ENCODE results near the gene SSU72. TPM values are rescaled to one million over a fixed set of nuclear protein-coding genes. Genes with fewer than 3 reads are reported as not detected.
A peak's percentile ranks its signal among the peaks of the same experiment; 100 is the strongest.

Gene SSU72
- total and polyA plus RNA-seq, 2 donors (not counting 3 experiments of a cell fraction or from before 2014, with no cell fraction given), result 85.9 to 129 TPM

DNA sequence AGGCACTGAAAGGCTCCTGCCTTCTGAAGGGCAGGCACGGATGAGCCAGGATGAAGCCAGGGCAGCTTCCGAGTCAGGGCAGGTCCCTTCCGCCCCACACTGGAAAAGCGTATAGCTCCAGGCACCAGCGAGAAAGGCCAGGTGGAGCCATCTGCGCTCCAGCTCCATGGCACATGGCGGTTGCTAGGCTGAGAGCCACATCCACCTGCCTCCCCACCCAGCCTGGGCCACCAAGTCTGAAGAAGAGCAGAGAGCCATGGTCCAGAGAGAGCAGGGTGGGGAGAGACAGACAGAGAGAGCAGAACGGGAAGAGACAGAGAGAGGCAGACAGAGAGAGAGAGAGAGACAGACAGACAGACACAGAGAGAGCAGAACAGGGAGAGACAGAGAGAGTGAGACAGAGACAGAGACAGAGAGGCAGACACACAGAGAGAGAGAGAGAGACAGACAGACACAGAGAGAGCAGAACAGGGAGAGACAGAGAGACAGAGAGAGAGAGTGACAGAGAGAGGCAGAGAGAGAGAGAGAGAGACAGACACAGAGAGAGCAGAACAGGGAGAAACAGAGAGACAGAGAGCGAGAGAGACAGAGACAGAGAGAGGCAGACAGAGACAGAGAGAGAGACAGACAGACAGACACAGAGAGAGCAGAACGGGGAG lies 20.1 kb upstream of the SSU72 start:
- Histone ChIP-seq H3K79me2 (ENCODE audit: control insufficient read depth, insufficient read depth, low read length) (no peaks in the 10 kb centered on the region), H2AFZ (ENCODE audit: low read depth, low read length) (no peak overlapping the region), H3K4me2 (ENCODE audit: insufficient read depth, low read length) (no peak overlapping the region), H3K9ac (replicated peaks; ENCODE audit: extremely low read depth, insufficient read depth, low read length) (no peak overlapping the region), H3K9me3 (replicated peaks; ENCODE audit: control insufficient read depth, insufficient read depth, low read length) (no peaks in the 10 kb centered on the region), H3K27ac (ENCODE audit: insufficient read depth, low read depth, low read length) (no peak overlapping the region), H3K36me3 (ENCODE audit: control insufficient read depth in 2 of 2, extremely low read depth in 1 of 2, insufficient read depth in 2 of 2, low read length in 2 of 2) (no peaks in the 10 kb centered on the region), H3K4me1 (ENCODE audit: control insufficient read depth, extremely low read depth, insufficient read depth, low read length) (no peaks in the 10 kb centered on the region), H3K27me3 (ENCODE audit: control insufficient read depth in 2 of 2, insufficient read depth in 2 of 2, low read length in 2 of 2) (peaks cover 14 to 22% of the 10 kb centered on the region in 2 experiments), H3K4me3 (replicated peaks in 1 of 3; ENCODE audit: insufficient read depth in 1 of 3, low read depth in 1 of 3, low read length in 3 of 3) (no peak overlapping the region), H3K9me1 (replicated peaks; ENCODE audit: control insufficient read depth, extremely low read depth, insufficient read depth, low read length) (no peaks in the 10 kb centered on the region), H4K20me1 (replicated peaks; ENCODE audit: control insufficient read depth, extremely low read depth, insufficient read depth, low read length) (no peaks in the 10 kb centered on the region)
- FAIRE-seq (peak; percentile 38), DNase-seq (ENCODE audit: low read depth, low spot score) (no peak)
- POLR2A ChIA-PET, result no interaction called here
- intact Hi-C loops (cut with micrococcal nuclease), result no loop called here
- CTCF ChIA-PET, result no interaction called here
- dilution Hi-C loops (cut with MboI; ENCODE audit: extremely low pct_ligation_motif_present, low sequenced_read_pairs), result no loop called here
- no peak for TF ChIP-seq POLR2A (IDR thresholded peaks at IDR 0.05; ENCODE audit: low read depth, low read length)
- no peak for TF ChIP-seq POLR2AphosphoS5 (IDR thresholded peaks at IDR 0.05; ENCODE audit: insufficient read depth, low read depth, low read length)
- TF ChIP-seq, protein P1, sequence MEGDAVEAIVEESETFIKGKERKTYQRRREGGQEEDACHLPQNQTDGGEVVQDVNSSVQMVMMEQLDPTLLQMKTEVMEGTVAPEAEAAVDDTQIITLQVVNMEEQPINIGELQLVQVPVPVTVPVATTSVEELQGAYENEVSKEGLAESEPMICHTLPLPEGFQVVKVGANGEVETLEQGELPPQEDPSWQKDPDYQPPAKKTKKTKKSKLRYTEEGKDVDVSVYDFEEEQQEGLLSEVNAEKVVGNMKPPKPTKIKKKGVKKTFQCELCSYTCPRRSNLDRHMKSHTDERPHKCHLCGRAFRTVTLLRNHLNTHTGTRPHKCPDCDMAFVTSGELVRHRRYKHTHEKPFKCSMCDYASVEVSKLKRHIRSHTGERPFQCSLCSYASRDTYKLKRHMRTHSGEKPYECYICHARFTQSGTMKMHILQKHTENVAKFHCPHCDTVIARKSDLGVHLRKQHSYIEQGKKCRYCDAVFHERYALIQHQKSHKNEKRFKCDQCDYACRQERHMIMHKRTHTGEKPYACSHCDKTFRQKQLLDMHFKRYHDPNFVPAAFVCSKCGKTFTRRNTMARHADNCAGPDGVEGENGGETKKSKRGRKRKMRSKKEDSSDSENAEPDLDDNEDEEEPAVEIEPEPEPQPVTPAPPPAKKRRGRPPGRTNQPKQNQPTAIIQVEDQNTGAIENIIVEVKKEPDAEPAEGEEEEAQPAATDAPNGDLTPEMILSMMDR (IDR thresholded peaks at IDR 0.05; ENCODE audit: extremely low read depth in 1 of 2, insufficient read depth in 1 of 2, low read depth in 1 of 2, low read length in 2 of 2), result no peak
- TF ChIP-seq JUN (IDR thresholded peaks at IDR 0.05; ENCODE audit: borderline replicate concordance, insufficient read depth, insufficient read length, low read depth), result no peak
- TF ChIP-seq GATA2 (IDR thresholded peaks at IDR 0.05; ENCODE audit: insufficient read depth, insufficient read length, low read depth, low read length), result no peak
- TF ChIP-seq, protein P2, sequence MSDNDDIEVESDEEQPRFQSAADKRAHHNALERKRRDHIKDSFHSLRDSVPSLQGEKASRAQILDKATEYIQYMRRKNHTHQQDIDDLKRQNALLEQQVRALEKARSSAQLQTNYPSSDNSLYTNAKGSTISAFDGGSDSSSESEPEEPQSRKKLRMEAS (IDR thresholded peaks at IDR 0.05; ENCODE audit: insufficient read depth, insufficient read length), result no peak
- TF ChIP-seq FOS (IDR thresholded peaks at IDR 0.05; ENCODE audit: borderline replicate concordance, insufficient read depth, low read length), result no peak
- no peak for TF ChIP-seq MYC (IDR thresholded peaks at IDR 0.05; ENCODE audit: low read depth, low read length)
- TF ChIP-seq EZH2 (IDR thresholded peaks at IDR 0.05; ENCODE audit: borderline replicate concordance, low read depth, low read length, severe bottlenecking), result no peak
- BruUV-seq (replicated peaks), result no TSS peak
